K562 (cell line): ENCODE results near the gene PODN.

Experiments used
- CCAR2 ChIP-seq: fragments of 200-400 bp; formaldehyde crosslinking; IDR thresholded peaks from 2 replicates; pipeline ENCODE4 v1.6.1; 2017; ENCODE audit warnings: mild to moderate bottlenecking, low read depth, low read length
- EZH2 ChIP-seq: IDR thresholded peaks from 2 replicates; pipeline ENCODE4 v1.6.1; 2012; ENCODE audit warnings: low read depth, mild to moderate bottlenecking, inconsistent platforms, low read length, borderline replicate concordance
- MAZ ChIP-seq, 2 experiments: fragments of 450-650 bp in 1 of 2; sonication (generic) in 1 of 2; formaldehyde crosslinking; IDR thresholded peaks in 1 of 2; conservative IDR thresholded peaks in 1 of 2; 2 replicates each; pipeline versions ENCODE4 v1.4.0 to v1.5.0; 2020; ENCODE audit warnings: mild to moderate bottlenecking in 1 of 2, missing genetic modification reagents in 1 of 2
- MYC ChIP-seq, 2 experiments: fragments of 250-450 bp in 1 of 2; sonication (Bioruptor Pico) in 1 of 2; IDR thresholded peaks; 2 replicates each; pipeline versions ENCODE4 v1.5.1 to v1.6.1; 2012 to 2021; ENCODE audit warnings: low read depth in 2 of 2, borderline replicate concordance in 1 of 2, improper control_type of control experiment in 1 of 2, low read length in 1 of 2, mild to moderate bottlenecking in 1 of 2, moderate library complexity in 1 of 2
- TCF7L2 ChIP-seq: fragments of 150-350 bp; IDR thresholded peaks from 2 replicates; pipeline ENCODE4 v1.6.1; 2016; ENCODE audit warnings: low read depth, mild to moderate bottlenecking, low read length, moderate library complexity
- ZNF561 ChIP-seq: fragments of 450-650 bp; formaldehyde crosslinking; conservative IDR thresholded peaks from 2 replicates; pipeline ENCODE4 v1.4.0; 2020; ENCODE audit warnings: mild to moderate bottlenecking, moderate library complexity
- ZNF76 ChIP-seq: fragments of 250-450 bp; sonication (Bioruptor Pico); IDR thresholded peaks from 2 replicates; pipeline ENCODE4 v1.4.0; 2020; ENCODE audit warnings: mild to moderate bottlenecking, moderate library complexity, borderline replicate concordance
- TF ChIP-seq, protein P1 (sequence below), 3 experiments: IDR thresholded peaks in 2 of 3; conservative IDR thresholded peaks in 1 of 3; 2 replicates each; pipeline ENCODE4 v1.5.1; 2011 to 2012; ENCODE audit warnings: low read length in 3 of 3, mild to moderate bottlenecking in 3 of 3, control low read depth in 2 of 3, improper control_type of control experiment in 1 of 3, inconsistent platforms in 1 of 3, low read depth in 1 of 3, mixed read lengths in 1 of 3, moderate library complexity in 1 of 3; ENCODE audit not compliant: insufficient read depth in 2 of 3

DNA sequence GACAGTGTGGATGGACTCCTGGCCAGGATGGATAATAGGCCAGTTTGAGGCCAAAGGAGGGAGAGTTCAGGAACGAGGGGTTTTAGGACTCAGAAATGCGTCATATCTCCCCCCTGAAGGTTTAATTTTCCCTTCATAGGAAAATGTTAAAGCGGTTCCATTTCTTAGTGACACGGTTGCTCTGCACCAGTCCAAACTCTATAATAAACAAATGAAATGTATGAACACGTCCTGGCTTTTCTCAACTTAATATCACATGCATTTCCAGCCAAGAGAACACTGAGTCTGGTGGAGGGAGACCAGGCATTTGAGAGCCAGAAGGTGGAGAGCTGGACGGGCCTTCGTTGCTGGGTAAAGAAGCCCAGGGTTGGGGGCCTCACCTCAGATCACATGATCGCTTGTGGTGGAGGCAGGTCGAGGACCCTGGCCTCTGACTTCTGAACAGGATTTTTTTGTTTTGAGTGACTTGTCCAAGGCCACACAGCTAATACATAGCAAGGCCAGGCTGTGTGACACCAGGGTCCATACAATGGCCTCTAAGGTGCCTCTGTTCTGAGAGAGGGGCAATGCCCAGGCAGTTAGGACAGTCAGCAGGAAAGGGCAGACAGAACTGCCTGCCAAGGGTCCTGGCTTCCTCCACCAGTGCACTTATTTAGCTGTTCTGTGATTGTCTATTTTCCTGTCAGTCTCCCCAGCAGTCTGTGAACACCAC, 69.0 kb downstream of the PODN start:
- TF ChIP-seq MYC (IDR thresholded peaks at IDR 0.05; ENCODE audit: low read depth, low read length) (no peak), MYC (CRISPR knock-in tag; IDR thresholded peaks at IDR 0.05; ENCODE audit: borderline replicate concordance, low read depth) (no peak), CCAR2 (no peak), ZNF561 (no peak), ZNF76 (CRISPR knock-in tag) (no peak), MAZ (CRISPR knock-in tag; conservative IDR thresholded peaks at IDR 0.05 in 1 of 2, IDR thresholded peaks at IDR 0.05 in 1 of 2) (no peak), TCF7L2 (no peak), EZH2 (no peak)
- TF ChIP-seq, protein P1, sequence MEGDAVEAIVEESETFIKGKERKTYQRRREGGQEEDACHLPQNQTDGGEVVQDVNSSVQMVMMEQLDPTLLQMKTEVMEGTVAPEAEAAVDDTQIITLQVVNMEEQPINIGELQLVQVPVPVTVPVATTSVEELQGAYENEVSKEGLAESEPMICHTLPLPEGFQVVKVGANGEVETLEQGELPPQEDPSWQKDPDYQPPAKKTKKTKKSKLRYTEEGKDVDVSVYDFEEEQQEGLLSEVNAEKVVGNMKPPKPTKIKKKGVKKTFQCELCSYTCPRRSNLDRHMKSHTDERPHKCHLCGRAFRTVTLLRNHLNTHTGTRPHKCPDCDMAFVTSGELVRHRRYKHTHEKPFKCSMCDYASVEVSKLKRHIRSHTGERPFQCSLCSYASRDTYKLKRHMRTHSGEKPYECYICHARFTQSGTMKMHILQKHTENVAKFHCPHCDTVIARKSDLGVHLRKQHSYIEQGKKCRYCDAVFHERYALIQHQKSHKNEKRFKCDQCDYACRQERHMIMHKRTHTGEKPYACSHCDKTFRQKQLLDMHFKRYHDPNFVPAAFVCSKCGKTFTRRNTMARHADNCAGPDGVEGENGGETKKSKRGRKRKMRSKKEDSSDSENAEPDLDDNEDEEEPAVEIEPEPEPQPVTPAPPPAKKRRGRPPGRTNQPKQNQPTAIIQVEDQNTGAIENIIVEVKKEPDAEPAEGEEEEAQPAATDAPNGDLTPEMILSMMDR (IDR thresholded peaks at IDR 0.05 in 2 of 3, conservative IDR thresholded peaks at IDR 0.05 in 1 of 3; ENCODE audit: insufficient read depth in 2 of 3, low read depth in 1 of 3, low read length in 3 of 3) = no peak
